GM19099 (cell line): ENCODE results near the gene SCRT2.

ENCODE experiments used
- POLR2A ChIP-seq: IDR thresholded peaks from 3 replicates; pipeline ENCODE4 v1.6.1; 2011; ENCODE audit warnings: low read depth; ENCODE audit not compliant: insufficient read length; ENCODE audit errors: extremely low read depth

Gene SCRT2

DNA sequence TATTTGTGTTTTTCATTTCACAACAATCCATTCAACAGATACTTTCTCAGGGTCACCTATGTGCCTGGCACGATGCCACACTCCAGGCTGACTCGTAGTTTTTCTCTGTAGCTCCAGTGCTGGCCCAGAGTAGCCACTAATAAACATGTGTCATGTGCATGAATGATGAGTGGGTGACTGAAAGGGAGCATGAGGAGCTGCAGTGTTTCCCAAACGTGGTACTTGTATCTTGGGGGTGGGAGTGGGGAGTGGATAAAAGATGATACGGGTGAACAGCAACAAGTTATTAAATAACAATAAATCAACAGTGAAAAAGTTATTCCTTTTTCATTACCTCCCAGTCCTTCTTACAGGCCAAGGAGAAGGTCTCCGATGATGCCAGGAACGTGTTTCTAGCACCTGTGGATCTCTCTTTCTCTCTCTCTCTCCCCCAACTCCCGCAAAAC, 39.7 kb downstream of the SCRT2 start:
- no peak for TF ChIP-seq POLR2A

DNA sequence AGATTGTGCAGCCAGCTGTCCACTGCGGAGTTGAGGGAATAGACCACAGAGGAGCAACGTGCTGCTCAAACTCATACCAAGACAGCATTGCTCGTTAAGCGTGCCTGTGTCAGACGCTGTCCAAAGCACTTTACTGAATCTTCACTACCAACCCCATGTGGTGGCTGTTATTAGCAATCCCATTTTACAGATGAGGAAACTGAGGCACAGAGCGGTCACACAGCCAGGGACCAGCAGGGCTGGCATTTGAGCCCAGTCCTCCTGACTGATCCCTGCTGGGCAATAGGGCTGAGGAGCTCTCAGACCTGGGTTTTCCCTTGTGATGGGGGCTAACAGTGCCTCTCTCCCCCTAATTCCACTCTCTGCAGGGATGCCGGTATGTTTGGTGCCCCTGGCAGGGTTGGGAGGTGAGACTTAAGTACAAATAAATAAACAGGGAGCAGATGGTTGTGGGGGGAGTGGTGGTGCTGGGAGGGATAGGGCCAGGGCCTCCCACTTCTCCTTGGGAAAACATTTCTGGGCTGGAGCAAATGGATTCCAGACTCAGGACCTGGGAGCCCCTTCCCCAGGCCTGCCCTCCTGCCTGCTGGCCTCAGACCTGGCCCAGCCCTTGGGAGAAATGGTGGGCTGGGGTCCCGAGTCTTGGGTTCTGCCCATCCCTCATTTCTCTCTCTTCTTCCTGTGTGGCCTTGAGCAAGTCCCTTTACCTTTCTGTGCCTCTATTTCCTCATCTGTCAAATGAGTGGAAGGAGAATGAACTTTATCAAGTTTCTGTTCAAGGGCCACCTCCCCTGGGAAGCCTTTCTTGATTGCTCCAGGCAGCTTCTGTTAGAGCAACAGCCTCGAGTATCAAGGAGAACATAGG, 40.3 kb downstream of the SCRT2 start:
- no peak for TF ChIP-seq POLR2A

DNA sequence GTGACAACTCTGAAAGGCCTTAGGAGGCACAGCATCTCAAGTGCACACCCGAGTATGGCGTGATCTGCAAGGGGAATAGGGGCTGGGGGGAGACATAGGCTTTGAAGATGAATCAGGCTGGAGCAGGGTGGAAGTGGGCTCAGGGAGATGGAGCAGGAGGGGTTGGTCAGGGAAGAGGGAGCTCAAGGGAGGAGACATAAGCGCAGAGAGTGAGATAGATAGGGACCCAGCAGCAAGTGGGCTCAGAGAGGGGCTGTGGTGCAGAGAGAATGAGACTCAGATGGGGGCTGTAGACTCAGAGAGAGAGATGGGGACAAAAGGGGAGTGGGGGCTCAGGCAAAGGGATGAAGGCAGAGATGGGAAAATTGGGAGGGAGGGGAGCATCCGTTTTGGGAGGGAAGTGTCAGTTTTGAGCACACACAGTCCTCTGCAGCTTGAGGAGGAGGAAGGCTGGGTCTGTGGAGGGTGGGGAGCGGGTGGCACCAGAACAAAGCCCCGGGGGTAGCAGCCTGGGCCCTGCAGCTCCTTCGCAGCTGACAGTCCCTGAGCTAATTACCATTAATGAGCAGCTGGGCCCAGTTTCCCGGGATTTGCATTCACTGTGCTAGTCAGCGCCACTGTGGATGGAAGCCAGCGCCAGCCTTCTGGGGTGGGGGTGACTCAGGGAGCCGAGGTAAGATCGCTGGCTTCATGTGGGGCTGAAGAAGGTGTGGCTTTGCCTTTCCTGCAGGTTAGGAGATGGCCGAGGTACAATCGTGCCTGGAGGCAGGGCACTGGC, 41.3 kb downstream of the SCRT2 start:
- TF ChIP-seq POLR2A, result no peak

DNA sequence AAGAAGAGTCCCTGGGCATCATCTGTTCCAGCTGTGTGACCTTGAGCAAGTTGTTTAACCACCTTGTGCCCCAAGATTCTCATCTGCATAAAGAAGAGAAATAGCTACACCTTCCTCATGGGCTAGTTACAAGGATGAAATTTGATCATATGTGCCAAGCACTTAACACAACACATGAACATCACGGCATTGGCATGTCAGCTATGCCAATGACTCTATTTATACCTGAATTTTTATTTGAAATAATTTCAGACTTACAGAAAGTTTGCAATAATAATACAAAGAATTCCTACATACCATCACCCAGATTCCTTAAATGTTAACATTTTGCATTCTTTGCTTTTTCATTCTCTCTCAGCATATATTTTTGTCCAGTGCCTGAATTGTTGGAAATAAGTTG, 44.5 kb downstream of the SCRT2 start:
- no peak for TF ChIP-seq POLR2A

DNA sequence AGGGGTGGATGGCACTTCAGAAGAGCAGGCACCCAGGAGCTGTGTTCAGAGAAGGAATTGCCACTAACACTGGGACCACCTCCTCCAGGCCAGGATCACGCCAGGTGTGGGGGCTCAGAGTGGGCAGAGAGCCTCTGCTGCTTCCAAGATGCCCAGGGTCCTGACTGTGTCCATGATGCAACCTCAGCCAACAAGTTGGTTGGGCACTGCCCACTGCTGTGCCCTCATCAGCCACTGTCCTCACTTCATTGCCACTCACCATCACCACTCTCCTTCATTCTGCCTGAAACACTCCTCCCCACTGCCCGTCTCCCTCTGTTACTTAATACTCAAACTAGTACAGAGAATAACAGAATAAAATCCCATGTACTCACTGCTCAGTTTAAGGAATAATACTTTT, 49.0 kb downstream of the SCRT2 start:
- no peak for TF ChIP-seq POLR2A

DNA sequence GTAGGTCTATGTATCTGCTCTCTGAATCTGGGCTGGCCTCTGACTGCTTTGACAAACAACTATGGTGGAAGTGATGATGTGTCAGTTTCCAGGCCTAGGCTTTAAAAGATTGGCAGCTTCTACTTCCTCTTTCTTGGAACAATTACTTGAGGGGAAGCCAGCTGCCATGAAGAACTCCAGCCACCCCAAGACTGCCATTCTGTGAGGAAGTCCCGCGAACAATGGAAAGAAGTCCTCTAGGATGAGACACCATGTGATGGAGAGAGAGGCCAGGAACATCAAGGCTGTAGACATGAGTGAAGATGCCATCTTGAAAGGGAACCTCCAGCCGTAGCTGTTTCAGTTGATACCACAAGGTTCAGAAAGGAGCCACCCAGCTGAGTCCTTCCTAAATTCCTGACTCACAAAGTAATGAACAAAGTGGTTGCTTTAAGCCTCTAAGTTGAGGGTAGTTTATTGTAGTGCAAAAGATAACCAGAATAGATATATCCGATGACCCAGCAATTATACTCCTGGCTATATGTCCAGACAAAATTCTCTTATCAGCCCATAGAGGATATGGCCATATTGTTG, 50.2 kb downstream of the SCRT2 start:
- TF ChIP-seq POLR2A, result no peak

DNA sequence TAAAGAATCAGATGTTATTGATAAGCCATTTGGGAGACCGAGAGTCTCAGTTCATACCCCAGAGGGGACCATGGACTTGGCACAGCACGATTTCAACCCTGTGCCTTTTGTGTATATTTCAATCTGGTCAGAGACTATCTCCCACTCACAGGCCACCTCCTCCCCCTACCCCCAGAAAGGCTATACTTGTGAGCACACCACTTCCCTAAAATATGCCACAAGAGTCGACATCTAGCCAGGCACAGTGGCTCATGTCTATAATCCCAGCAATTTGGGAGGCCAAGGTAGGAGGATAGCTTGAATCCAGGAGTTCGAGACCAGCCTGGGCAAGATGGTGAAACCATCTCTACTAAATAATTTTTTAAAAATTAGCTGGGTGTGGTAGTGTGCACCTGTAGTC, 51.9 kb downstream of the SCRT2 start:
- TF ChIP-seq POLR2A, result no peak

DNA sequence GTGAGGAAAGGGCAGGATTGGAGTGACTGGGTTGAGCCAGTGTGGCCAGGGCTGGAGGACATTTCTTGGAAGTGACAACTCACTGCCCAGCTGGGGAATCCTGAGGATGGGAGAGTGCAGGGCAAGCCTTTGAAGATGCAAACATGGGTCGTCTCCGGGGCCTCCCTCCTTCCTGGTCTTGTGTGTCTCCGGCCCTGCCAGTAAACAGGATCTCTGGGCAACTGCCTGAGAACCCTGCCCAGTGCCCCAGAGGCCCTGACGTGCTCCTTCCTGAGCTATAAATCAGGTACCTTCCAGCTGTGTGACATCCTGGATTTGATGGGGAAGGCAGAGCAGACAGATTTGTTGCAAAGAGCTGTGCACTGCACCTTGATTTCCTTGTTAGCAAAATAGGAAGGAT, 52.6 kb downstream of the SCRT2 start:
- no peak for TF ChIP-seq POLR2A

DNA sequence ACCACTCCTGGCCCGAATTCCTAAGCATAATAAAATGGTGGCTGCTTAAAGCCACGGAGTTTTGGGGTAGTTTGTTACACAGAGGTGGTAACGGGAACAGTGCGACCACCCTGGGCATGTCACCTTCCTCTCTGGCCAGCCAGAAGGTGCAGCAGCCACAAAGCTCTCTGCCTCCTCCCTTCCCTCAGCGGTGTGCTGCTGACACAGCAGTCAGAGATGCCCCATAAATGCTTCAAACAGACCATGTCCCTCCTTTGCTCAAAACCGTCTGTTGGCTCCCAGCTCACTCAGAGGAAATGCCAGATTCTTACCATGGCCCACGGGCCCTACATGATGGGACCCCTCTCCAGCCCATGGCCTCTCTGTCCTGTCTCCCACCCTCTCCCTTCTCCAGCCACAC, 53.4 kb downstream of the SCRT2 start:
- TF ChIP-seq POLR2A, result no peak

DNA sequence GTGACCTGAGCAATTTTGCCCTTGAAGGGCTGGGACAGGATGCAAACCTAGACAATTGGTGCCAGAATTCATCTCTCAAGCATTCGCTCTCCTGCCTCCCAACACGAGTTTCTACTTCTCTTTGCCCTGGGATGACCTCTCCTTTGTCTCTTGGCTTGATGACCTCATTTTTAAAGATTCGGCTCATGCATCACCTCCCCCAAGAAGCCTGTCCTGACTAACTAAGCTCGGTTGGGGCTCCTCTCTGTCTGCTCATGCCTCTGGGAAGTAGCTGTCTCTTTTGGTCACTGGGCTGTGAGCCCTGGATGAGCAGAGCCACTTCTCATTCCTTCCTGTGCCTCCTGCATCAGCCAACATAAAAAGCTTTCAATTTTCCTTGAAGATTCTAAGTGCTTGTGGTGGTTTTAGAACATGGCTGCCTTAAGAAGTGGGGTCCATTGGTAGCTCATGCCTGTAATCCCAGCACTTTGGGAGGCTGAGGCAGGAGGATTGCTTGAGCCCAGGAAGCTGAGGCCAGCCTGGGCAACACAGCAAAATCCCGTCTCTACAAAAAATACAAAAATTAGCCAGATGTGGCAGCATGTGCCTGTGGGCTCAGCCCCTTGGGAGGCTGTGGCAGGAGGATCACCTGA, 54.4 kb downstream of the SCRT2 start:
- TF ChIP-seq POLR2A, result no peak

DNA sequence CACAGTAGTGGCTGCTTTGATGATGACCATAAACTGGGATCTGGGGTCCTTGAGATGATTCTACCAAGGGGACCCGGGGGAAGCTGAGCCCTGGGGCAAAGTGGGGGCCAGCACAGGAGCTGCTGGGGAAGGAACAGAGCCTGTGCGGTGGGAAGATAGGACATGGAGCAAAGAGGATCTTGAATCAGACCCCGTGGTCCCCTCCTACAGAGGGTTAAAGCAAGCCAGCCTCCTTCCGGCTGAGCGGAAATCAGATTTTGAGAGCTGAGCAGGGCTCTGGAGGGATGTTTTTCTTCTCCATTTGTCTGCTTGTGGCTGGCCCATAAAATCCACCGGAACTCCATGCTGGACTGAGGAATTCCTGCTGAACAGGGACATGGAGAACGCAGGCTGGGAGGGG, 55.4 kb downstream of the SCRT2 start:
- TF ChIP-seq POLR2A, result no peak

DNA sequence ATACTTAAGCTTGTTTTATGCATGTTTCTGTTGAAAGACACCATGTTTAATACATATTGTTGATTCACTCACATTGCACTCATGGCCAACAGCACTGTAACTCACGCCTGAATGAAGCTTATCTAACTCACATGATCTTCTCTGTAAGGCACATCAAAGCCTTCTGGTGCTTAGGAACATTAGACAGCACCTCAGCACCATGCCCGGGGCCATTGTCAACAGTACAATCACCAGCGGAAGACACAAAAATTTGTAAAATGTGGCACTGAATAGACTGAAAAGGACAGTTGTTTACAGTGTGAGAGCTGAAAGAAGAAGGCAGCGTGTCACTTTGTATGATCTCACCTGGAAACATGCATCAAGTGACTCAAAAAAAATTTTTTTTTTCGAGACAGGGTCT, 56.6 kb downstream of the SCRT2 start:
- no peak for TF ChIP-seq POLR2A

DNA sequence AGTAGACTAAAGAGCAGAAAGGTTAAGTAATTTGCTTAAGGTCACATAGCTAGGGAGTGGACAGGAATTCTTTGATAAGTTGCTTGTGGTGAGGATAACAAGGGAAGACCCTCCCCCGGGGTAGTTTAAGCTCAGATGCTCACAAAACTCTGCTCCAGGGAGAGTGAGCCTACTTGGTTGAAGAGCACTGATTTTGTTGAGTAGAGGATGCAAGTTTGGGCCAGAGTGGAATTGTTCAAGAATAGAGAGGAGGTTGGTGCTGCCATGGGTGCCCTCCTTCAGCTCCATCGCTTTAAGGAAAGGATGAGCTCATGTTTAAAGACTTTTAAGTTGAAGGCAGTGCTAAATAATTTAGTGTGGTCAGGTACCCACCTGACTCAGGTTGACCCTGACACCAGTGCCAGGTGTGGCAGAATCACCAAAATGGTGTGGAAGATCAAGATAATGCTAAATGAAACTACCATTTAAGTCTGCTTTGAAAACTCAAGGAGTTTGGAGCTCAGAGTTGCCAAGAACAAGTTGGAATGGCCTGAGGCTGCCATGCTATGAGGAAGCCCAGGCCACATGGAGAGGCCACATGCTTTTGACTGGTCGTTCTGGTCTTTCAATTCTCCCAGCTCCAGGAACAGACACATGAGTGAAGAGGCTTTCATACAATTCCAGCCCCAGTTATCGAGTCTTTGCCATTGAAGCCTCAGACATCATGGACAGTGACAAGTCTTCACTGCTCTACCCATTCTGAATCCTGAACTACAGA, 57.5 kb downstream of the SCRT2 start:
- no peak for TF ChIP-seq POLR2A

DNA sequence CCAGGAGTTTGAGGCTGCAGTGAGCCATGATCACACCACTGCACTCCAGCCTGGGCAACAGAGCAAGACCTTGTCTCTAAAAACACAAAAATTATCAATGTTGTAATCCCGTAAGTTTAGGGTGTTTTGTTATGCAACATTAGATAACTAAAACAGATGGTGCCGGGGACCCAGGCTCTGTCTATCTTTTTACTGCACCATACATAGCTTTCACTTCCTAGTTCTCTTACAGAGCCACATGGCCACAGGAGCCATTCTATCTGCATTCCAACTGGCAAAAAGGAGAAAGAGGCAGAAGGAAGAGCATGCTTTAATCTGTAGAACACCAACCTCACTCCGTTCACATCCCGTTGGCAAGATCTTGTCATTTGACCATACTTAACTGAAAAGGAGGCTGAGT, 60.1 kb downstream of the SCRT2 start:
- no peak for TF ChIP-seq POLR2A

DNA sequence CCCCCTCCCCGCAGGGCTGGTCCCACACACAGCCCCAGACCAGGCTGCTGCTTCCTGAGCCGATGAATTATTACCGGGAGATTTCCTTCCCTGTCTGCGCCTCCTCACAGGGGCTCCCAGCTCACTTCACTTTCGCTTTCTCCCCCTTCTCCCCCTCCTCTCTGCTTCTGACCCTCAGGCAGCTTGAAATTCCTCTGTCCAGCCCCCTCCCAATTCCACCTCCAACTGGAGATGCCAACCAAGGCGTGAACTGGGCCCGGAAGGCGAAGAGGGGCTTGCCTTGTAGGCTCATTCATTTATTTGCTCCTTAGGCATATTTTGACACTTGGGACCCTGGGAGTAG, 63.8 kb downstream of the SCRT2 start:
- TF ChIP-seq POLR2A, result no peak
